HCT116 (cell line): ENCODE measurements around the gene IFRD2. TPM values are rescaled to one million over a fixed set of nuclear protein-coding genes. Genes with fewer than 3 reads are reported as not detected.

ENCODE experiments used
- ATAC-seq: fragments of 200-7000 bp; cut with Tn5 transposase; 2 replicates; pipeline ENCODE4 v1.9.1; 2020; ENCODE audit warnings: mild to moderate bottlenecking, moderate library complexity
- BruUV-seq: library from RNA; stranded (reverse); fragments of 400-500 nt; replicated peaks from 2 replicates; lab custom pipeline; 2021; lab: Mats Ljungman, UMichigan
- CTCF ChIA-PET: fragments of 300-600 bp; sonication (Branson Sonifier 250); formaldehyde crosslinking; loops from one replicate; lab custom pipeline; 2021; ENCODE audit warnings: antibody characterized with exemption; lab: Charles Lee
- POLR2A ChIA-PET: fragments of 300-600, 350-600 bp; sonication (Branson Sonifier 250); formaldehyde crosslinking; loops from one replicate; lab custom pipeline; 2021; ENCODE audit warnings: antibody characterized with exemption; lab: Charles Lee
- RAD21 ChIA-PET, 2 experiments: fragments of 300-600 bp; sonication (Branson Sonifier 250); formaldehyde crosslinking; loops; one replicate each; lab custom pipeline; 2023; ENCODE audit warnings: low total read pairs in 2 of 2; ENCODE audit not compliant: uncharacterized antibody in 2 of 2, unreplicated experiment in 2 of 2, low non-redundant PET in 1 of 2; lab: Charles Lee
- DNase-seq: peaks from one replicate; pipeline ENCODE4 v3.0.0-alpha.2; 2010; ENCODE audit warnings: low read depth, low spot score
- H2AFZ ChIP-seq: fragments of 200-600 bp; shearing (Covaris generic), sonication (generic); 2 replicates; pipeline ENCODE4 v1.6.1; 2017; ENCODE audit warnings: low read depth, mixed run types, mixed read lengths, antibody characterized with exemption, low read length; ENCODE audit not compliant: poor library complexity, severe bottlenecking
- H3K27ac ChIP-seq: 2 replicates; pipeline ENCODE4 v1.5.1; 2012; ENCODE audit warnings: low read depth, low read length
- H3K27me3 ChIP-seq: fragments of 200-600 bp; sonication (generic); 2 replicates; pipeline ENCODE4 v1.6.1; 2016; ENCODE audit warnings: mixed run types, low read length, mixed read lengths; ENCODE audit not compliant: insufficient read depth
- H3K36me3 ChIP-seq, 2 experiments: fragments of 200-500 bp in 1 of 2; fragments of 200-600 bp in 1 of 2; sonication (Bioruptor generic) in 1 of 2; sonication (generic) in 1 of 2; 2 replicates each; pipeline versions ENCODE4 v1.5.1 to v1.6.1; 2014 to 2016; ENCODE audit warnings: low read length in 2 of 2, inconsistent platforms in 1 of 2, mixed read lengths in 1 of 2, mixed run types in 1 of 2; ENCODE audit not compliant: insufficient read depth in 2 of 2, control insufficient read depth in 1 of 2
- H3K4me1 ChIP-seq, 2 experiments: fragments of 200-600 bp in 1 of 2; sonication (generic) in 1 of 2; 2 replicates each; pipeline versions ENCODE4 v1.5.1 to v1.6.1; 2012 to 2017; ENCODE audit warnings: low read length in 2 of 2, inconsistent platforms in 1 of 2, mild to moderate bottlenecking in 1 of 2, mixed read lengths in 1 of 2, mixed run types in 1 of 2, moderate library complexity in 1 of 2; ENCODE audit not compliant: insufficient read depth in 2 of 2, control insufficient read depth in 1 of 2
- H3K4me2 ChIP-seq: fragments of 200-600 bp; sonication (generic); 2 replicates; pipeline ENCODE4 v1.6.1; 2017; ENCODE audit warnings: mixed run types, low read length, mixed read lengths
- H3K4me3 ChIP-seq, 2 experiments: fragments of 200-600 bp in 1 of 2; sonication (generic) in 1 of 2; replicated peaks in 1 of 2; 2 replicates each; pipeline ENCODE4 v1.5.1; 2011 to 2016; ENCODE audit warnings: low read length in 2 of 2, control low read depth in 1 of 2, low read depth in 1 of 2, mild to moderate bottlenecking in 1 of 2, mixed read lengths in 1 of 2, mixed run types in 1 of 2
- H3K79me2 ChIP-seq: fragments of 200-600 bp; sonication (generic); 2 replicates; pipeline ENCODE4 v1.6.1; 2017; ENCODE audit warnings: mild to moderate bottlenecking, mixed run types, low read length, moderate library complexity, mixed read lengths; ENCODE audit not compliant: insufficient read depth
- H3K9ac ChIP-seq: fragments of 200-600 bp; sonication (generic); 2 replicates; pipeline ENCODE4 v1.6.1; 2016; ENCODE audit warnings: low read length, mixed read lengths
- H3K9me2 ChIP-seq: fragments of 200-600 bp; sonication (generic), shearing (Covaris generic); 2 replicates; pipeline ENCODE4 v1.6.1; 2017; ENCODE audit warnings: mixed run types, mild to moderate bottlenecking, moderate library complexity; ENCODE audit not compliant: insufficient read depth
- H3K9me3 ChIP-seq, 2 experiments: fragments of 200-500 bp in 1 of 2; fragments of 200-600 bp in 1 of 2; sonication (Bioruptor generic) in 1 of 2; sonication (generic) in 1 of 2; 2 replicates each; pipeline ENCODE4 v1.6.1; 2014 to 2017; ENCODE audit warnings: low read length in 2 of 2, mixed read lengths in 2 of 2, inconsistent platforms in 1 of 2, low read depth in 1 of 2, mild to moderate bottlenecking in 1 of 2, mixed run types in 1 of 2, moderate library complexity in 1 of 2; ENCODE audit not compliant: control insufficient read depth in 1 of 2, insufficient read depth in 1 of 2
- H4K20me1 ChIP-seq: fragments of 200-600 bp; sonication (generic), shearing (Covaris generic); 2 replicates; pipeline ENCODE4 v1.6.1; 2017; ENCODE audit warnings: mixed run types, mild to moderate bottlenecking, moderate library complexity; ENCODE audit not compliant: insufficient read depth
- CBX3 ChIP-seq: IDR thresholded peaks from 2 replicates; pipeline ENCODE4 v1.6.1; 2012; ENCODE audit warnings: low read depth
- CEBPB ChIP-seq: IDR thresholded peaks from 2 replicates; pipeline ENCODE4 v1.6.1; 2012; ENCODE audit warnings: low read depth
- ELF1 ChIP-seq: IDR thresholded peaks from 2 replicates; pipeline ENCODE4 v1.6.1; 2012; ENCODE audit warnings: low read depth, borderline replicate concordance
- EZH2 ChIP-seq: fragments of 200-600 bp; sonication (generic); IDR thresholded peaks from 2 replicates; pipeline ENCODE4 v1.6.1; 2017; ENCODE audit warnings: antibody characterized with exemption, mixed run types
- EZH2phosphoT487 ChIP-seq: fragments of 200-600 bp; IDR thresholded peaks from 2 replicates; pipeline ENCODE4 v1.6.1; 2018; ENCODE audit warnings: antibody characterized with exemption, borderline replicate concordance
- FOSL1 ChIP-seq: IDR thresholded peaks from 2 replicates; pipeline ENCODE4 v1.6.1; 2012; ENCODE audit warnings: low read depth
- JUND ChIP-seq: IDR thresholded peaks from 2 replicates; pipeline ENCODE4 v1.6.1; 2012
- MAX ChIP-seq: IDR thresholded peaks from 2 replicates; pipeline ENCODE4 v1.6.1; 2012
- POLR2A ChIP-seq: IDR thresholded peaks from 2 replicates; pipeline ENCODE4 v1.7.0; 2011; ENCODE audit warnings: borderline replicate concordance; ENCODE audit not compliant: insufficient read depth, insufficient read length; ENCODE audit errors: extremely low read depth
- POLR2AphosphoS5 ChIP-seq: IDR thresholded peaks from 2 replicates; pipeline ENCODE4 v1.6.1; 2011; ENCODE audit warnings: mild to moderate bottlenecking, low read depth, low read length, moderate library complexity
- RAD21 ChIP-seq: IDR thresholded peaks from 2 replicates; pipeline ENCODE4 v1.6.1; 2012; ENCODE audit warnings: low read depth, mild to moderate bottlenecking
- REST ChIP-seq: IDR thresholded peaks from 2 replicates; pipeline ENCODE4 v1.6.1; 2012; ENCODE audit warnings: low read depth
- SIN3A ChIP-seq: IDR thresholded peaks from 2 replicates; pipeline ENCODE4 v1.6.1; 2012; ENCODE audit warnings: low read depth
- SP1 ChIP-seq: IDR thresholded peaks from 2 replicates; pipeline ENCODE4 v1.6.1; 2012; ENCODE audit warnings: low read depth
- SRF ChIP-seq: IDR thresholded peaks from 2 replicates; pipeline ENCODE4 v1.6.1; 2012; ENCODE audit warnings: low read depth
- TCF7L2 ChIP-seq: IDR thresholded peaks from 2 replicates; pipeline ENCODE4 v1.7.0; 2011; ENCODE audit warnings: borderline replicate concordance, inconsistent platforms; ENCODE audit not compliant: insufficient read depth, insufficient read length; ENCODE audit errors: extremely low read depth
- YY1 ChIP-seq: IDR thresholded peaks from 2 replicates; pipeline ENCODE4 v1.6.1; 2011; ENCODE audit warnings: low read length, low read depth, moderate library complexity, mild to moderate bottlenecking; ENCODE audit not compliant: insufficient replicate concordance; ENCODE audit errors: extremely low read depth
- ZFX ChIP-seq: fragments of 450-650 bp; IDR thresholded peaks from 2 replicates; pipeline ENCODE4 v1.6.1; 2017
- intact Hi-C: fragments of 100-400 bp; cut with micrococcal nuclease; formaldehyde crosslinking; loops from 2 replicates; pipeline ENCODE4 v1.10.0; 2022
- total RNA-seq: library from RNA; stranded (reverse); gene quantifications from one replicate; pipeline ENCODE4 v1.2.1, GENCODE V29; 2021; ENCODE audit not compliant: unreplicated experiment
- TF ChIP-seq, protein P1 (sequence below): IDR thresholded peaks from 2 replicates; pipeline ENCODE4 v1.6.1; 2011; ENCODE audit warnings: mild to moderate bottlenecking, low read length, moderate library complexity; ENCODE audit not compliant: insufficient replicate concordance; ENCODE audit errors: extremely low read depth
- TF ChIP-seq, protein P2 (sequence below): IDR thresholded peaks from 2 replicates; pipeline ENCODE4 v1.6.1; 2012

The IFRD2 gene
- total RNA-seq, 1 experiment from 2014 or later: 146 TPM

DNA sequence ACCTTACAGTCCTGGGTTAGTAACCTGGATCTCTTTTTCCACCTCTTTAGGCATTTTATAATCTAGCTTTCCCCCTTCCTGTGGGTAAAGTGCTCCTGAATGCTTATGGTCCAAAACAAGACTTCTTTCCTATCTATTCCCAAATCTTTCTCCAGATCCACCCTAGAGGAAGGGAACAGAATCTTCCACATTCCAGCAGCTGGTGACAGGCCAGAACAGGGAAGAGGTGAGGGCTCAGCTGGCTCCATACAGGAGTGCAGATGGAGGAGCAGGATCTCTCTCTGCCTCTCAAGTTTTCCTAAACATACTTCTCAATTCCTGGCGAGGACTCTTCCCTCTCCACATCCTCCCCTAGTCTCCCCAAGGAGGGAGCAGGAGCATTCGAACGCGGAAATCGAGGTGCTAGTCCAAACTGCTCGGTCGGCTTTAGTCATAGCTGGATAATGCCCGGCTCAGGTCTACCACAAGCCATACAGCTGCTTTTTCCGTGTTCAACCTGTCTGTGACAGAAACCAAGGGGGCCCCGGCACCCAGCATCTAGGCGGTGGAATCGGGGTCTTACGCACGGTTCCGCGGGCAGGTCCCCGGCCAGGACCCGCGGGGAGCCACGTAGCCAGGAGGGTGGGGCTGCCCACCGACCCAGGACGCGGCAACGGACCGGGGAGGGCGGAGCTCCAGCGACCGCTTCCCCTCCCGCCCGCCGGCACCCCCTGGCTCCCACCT is 44.4 kb upstream of the IFRD2 start (continued):
- TF ChIP-seq EZH2phosphoT487: no peak
- no peak for TF ChIP-seq TCF7L2
- no peak for TF ChIP-seq ELF1

- H2AFZ ChIP-seq: no peak overlapping the region
- BruUV-seq: no TSS peak
- no peak overlapping the region for H3K4me3 ChIP-seq
- H4K20me1 ChIP-seq: no peaks in the 10 kb centered on the region; the same call in 1 of the 2 replicates
- no peaks in the 10 kb centered on the region for H3K27me3 ChIP-seq
- RAD21 ChIA-PET: no interaction called here
- POLR2A ChIA-PET: no interaction called here
- H3K9me3 ChIP-seq: no peaks in the 10 kb centered on the region
- H3K27ac ChIP-seq: 0 out of 2 replicates have a peak overlapping the region, but pooled peaks have one; percentile 10
- H3K36me3 ChIP-seq: peaks cover 27 to 41% of the 10 kb centered on the region in 2 experiments; a peak in 3 of 4 replicates
- H3K9ac ChIP-seq: no peak overlapping the region
- peaks cover 20 to 44% of the 10 kb centered on the region in 2 experiments for H3K4me1 ChIP-seq
- CTCF ChIA-PET: no interaction called here
- H3K9me2 ChIP-seq: no peaks in the 10 kb centered on the region
- no peak overlapping the region for H3K4me2 ChIP-seq
- intact Hi-C loops: no loop called here
- DNase-seq: no peak
- ATAC-seq: no peak
- H3K79me2 ChIP-seq: peaks cover 79% of the 10 kb centered on the region
- no peak for TF ChIP-seq EZH2phosphoT487
- no peak for TF ChIP-seq ELF1
- TF ChIP-seq JUND: no peak
- TF ChIP-seq POLR2A: no peak
- TF ChIP-seq MAX: no peak
- TF ChIP-seq SIN3A: no peak
- TF ChIP-seq, protein P1, sequence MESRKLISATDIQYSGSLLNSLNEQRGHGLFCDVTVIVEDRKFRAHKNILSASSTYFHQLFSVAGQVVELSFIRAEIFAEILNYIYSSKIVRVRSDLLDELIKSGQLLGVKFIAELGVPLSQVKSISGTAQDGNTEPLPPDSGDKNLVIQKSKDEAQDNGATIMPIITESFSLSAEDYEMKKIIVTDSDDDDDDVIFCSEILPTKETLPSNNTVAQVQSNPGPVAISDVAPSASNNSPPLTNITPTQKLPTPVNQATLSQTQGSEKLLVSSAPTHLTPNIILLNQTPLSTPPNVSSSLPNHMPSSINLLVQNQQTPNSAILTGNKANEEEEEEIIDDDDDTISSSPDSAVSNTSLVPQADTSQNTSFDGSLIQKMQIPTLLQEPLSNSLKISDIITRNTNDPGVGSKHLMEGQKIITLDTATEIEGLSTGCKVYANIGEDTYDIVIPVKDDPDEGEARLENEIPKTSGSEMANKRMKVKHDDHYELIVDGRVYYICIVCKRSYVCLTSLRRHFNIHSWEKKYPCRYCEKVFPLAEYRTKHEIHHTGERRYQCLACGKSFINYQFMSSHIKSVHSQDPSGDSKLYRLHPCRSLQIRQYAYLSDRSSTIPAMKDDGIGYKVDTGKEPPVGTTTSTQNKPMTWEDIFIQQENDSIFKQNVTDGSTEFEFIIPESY: no peak
- no peak for TF ChIP-seq REST
- no peak for TF ChIP-seq SP1
- TF ChIP-seq YY1: no peak
- TF ChIP-seq ZFX: no peak
- TF ChIP-seq, protein P2, sequence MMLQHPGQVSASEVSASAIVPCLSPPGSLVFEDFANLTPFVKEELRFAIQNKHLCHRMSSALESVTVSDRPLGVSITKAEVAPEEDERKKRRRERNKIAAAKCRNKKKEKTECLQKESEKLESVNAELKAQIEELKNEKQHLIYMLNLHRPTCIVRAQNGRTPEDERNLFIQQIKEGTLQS: no peak
- TF ChIP-seq POLR2AphosphoS5: no peak
- no peak for TF ChIP-seq RAD21
- TF ChIP-seq EZH2: no peak
- no peak for TF ChIP-seq CBX3
- TF ChIP-seq FOSL1: no peak
- TF ChIP-seq SRF: no peak
- no peak for TF ChIP-seq CEBPB
These were observed 42.3 kb upstream of the IFRD2 start for GRCh38 chr3:50334339-50335075.
